GM13977 (cell line): ENCODE data around the gene PAFAH2.
"Not testable (repeated sequence)": the region's sequence is repeated elsewhere in the genome, so short reads cannot be mapped to it uniquely, and the experiment has no call there.

ENCODE experiments used
- DNase-seq: peaks from one replicate; pipeline ENCODE4 v3.0.0; 2012; ENCODE audit warnings: low spot score
- CTCF ChIP-seq: IDR thresholded peaks from 2 replicates; pipeline ENCODE4 v1.5.1; 2012; ENCODE audit warnings: mild to moderate bottlenecking, control low read depth; ENCODE audit not compliant: insufficient read depth; ENCODE audit errors: extremely low read depth, missing control alignments
- in situ Hi-C: fragments of 300-500 bp; cut with MboI; formaldehyde crosslinking; loops from one replicate; pipeline ENCODE4 v1.12.0; 2022; ENCODE audit warnings: low sequenced_read_pairs, low pct_unique_long_range_greater_than_20kb, mixed read lengths, inconsistent platforms; ENCODE audit not compliant: unreplicated experiment

The PAFAH2 gene

GRCh38 chr1:25944986-25945385 is 52.9 kb downstream of the PAFAH2 start:
- in situ Hi-C loops = no loop called here
- DNase-seq = no peak

GRCh38 chr1:25943511-25943910 is 54.4 kb downstream of the PAFAH2 start:
- DNase-seq, in situ Hi-C loops: not testable (repeated sequence)

More at GRCh38 chr1:25944986-25945385, 52.9 kb downstream of the PAFAH2 start:
- TF ChIP-seq CTCF = no peak

- DNase-seq = no peak
- TF ChIP-seq CTCF = no peak
- in situ Hi-C loops = no loop called here
These were observed 60.9 kb downstream of the PAFAH2 start for GRCh38 chr1:25936947-25937346.

- in situ Hi-C loops = no loop called here
- TF ChIP-seq CTCF = no peak
- DNase-seq = no peak
These were observed 64.1 kb downstream of the PAFAH2 start for GRCh38 chr1:25933479-25934365.

- in situ Hi-C loops = not testable (repeated sequence)
These were observed 65.0 kb downstream of the PAFAH2 start for GRCh38 chr1:25932811-25933400.

GRCh38 chr1:25932321-25932720 is 65.5 kb downstream of the PAFAH2 start:
- no peak for DNase-seq
- TF ChIP-seq CTCF = no peak
- in situ Hi-C loops = no loop called here

More at GRCh38 chr1:25932811-25933400, 65.0 kb downstream of the PAFAH2 start:
- not testable (repeated sequence) for DNase-seq

- in situ Hi-C loops = no loop called here
- TF ChIP-seq CTCF = no peak
These were observed 68.8 kb downstream of the PAFAH2 start for GRCh38 chr1:25929016-25929415.

More at GRCh38 chr1:25929016-25929415, 68.8 kb downstream of the PAFAH2 start:
- no peak for DNase-seq
